ENCODE data around the gene HDAC10.

DNA sequence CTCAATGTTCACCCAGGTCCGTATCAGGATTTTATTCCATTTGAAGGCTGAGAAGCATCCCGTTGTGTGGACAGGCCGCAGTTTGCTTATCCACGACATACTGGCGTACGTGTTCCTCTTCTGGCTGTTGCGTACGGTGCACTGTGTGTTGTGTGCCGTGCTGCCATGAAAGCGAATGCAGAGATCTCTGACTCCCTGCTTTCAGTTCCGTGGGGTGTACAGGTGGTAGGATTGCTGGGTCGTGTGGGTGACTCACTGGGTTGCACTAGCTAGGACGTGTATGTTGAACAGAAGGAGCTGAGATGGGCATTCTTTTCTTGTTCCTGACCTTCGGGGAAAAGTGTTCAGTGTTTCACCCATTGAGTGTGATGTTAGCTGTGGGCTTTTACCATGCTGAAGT, 39.9 kb downstream of the HDAC10 start:
- TF ChIP-seq, protein P1, sequence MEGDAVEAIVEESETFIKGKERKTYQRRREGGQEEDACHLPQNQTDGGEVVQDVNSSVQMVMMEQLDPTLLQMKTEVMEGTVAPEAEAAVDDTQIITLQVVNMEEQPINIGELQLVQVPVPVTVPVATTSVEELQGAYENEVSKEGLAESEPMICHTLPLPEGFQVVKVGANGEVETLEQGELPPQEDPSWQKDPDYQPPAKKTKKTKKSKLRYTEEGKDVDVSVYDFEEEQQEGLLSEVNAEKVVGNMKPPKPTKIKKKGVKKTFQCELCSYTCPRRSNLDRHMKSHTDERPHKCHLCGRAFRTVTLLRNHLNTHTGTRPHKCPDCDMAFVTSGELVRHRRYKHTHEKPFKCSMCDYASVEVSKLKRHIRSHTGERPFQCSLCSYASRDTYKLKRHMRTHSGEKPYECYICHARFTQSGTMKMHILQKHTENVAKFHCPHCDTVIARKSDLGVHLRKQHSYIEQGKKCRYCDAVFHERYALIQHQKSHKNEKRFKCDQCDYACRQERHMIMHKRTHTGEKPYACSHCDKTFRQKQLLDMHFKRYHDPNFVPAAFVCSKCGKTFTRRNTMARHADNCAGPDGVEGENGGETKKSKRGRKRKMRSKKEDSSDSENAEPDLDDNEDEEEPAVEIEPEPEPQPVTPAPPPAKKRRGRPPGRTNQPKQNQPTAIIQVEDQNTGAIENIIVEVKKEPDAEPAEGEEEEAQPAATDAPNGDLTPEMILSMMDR (IDR thresholded peaks at IDR 0.05), result no peak
- TF ChIP-seq POLR2A (IDR thresholded peaks at IDR 0.05), result no peak
